Muscle layer of duodenum (tissue), 2 donors: ENCODE measurements around the gene HIVEP2.

ENCODE experiments used
- H3K27ac ChIP-seq: one replicate; pipeline ENCODE4 v1.7.0; 2013; ENCODE audit warnings: mild to moderate bottlenecking, low read length
- H3K27me3 ChIP-seq: one replicate; pipeline ENCODE4 v1.7.0; 2013; ENCODE audit warnings: low read depth, mild to moderate bottlenecking, control low read depth, low read length
- H3K36me3 ChIP-seq, 2 donors: one replicate each; pipeline ENCODE4 v1.7.0; 2013; ENCODE audit warnings: low read length in 2 of 2, control low read depth in 1 of 2, mild to moderate bottlenecking in 1 of 2; ENCODE audit not compliant: insufficient read depth in 2 of 2, control insufficient read depth in 1 of 2
- H3K4me1 ChIP-seq, 2 donors: one replicate each; pipeline ENCODE4 v1.7.0; 2013; ENCODE audit warnings: low read length in 2 of 2, mild to moderate bottlenecking in 2 of 2, control low read depth in 1 of 2, moderate library complexity in 1 of 2; ENCODE audit not compliant: insufficient read depth in 2 of 2, control insufficient read depth in 1 of 2
- H3K4me3 ChIP-seq, 2 donors: one replicate each; pipeline ENCODE4 v1.7.0; 2013; ENCODE audit warnings: low read length in 2 of 2, low read depth in 1 of 2, mild to moderate bottlenecking in 1 of 2
- H3K9me3 ChIP-seq, 2 donors: one replicate each; pipeline ENCODE4 v1.7.0; 2013; ENCODE audit warnings: low read length in 2 of 2, control low read depth in 1 of 2, mild to moderate bottlenecking in 1 of 2; ENCODE audit not compliant: control insufficient read depth in 1 of 2
- donor health status: healthy.

HIVEP2 gene

DNA sequence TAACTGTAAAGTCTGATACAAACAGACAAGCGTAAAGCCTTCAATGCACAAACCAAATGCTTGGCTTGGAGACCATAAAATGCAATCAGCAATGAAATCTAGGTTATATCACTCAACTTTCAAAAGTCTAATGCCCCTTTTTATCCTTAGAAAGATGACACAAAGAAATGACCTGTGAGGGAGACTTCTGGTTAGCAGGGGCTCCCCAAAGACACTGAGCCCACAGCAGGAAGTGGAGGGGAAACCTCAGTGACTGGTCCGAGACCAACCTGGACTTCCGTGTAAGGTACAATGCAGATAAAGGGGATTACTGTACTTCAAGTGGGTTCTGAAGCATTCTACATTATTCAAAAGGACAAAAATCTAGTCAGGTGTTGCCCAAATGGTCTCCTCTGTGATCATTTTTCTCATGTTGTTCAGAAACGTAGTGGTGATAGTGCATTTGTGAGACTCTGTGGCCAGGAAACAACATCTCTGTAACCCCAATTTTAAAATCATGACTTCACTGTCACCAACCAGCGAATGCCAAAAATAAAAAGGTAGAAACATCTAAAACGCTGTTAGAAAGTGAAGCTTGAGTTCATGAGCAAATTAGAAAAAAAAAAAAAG is 88.2 kb downstream of the HIVEP2 start:
- Histone ChIP-seq H3K27me3 (no peaks in the 10 kb centered on the region), H3K4me3 (no peak overlapping the region), H3K27ac (no peak overlapping the region)

DNA sequence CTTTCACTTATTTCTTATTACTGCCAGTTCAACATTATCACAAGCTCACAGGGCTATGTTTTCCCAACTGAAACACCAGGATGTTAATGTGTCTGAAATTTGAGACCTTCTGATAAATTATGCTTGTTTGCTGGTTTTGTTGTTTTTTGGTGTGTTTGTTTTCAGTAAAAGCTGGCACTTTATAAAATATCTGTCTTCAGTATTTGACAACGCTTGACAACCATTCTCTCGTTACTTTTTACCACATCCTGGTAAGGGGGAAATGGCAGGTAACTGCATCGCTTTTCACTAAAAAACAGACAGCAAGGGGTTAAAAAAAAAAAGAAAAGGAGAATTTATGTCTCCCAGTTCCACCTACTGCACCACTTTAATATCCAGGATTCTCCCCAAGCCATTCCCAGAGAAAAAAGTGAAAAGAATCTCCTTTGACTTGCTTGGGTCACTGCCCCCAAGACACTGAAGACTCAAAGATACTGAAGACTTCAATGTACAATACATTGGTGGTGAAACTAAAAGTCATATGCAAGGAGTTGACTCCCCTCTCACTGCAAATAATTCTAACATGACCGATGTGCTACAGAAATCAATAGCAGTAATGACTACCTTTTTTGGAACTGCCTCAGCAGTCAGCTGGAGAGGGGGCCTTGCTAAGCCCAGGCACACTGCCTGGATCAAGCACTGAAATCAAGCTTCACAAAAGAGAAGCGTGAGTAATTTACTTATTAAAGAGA is 88.9 kb downstream of the HIVEP2 start:
- no peaks in the 10 kb centered on the region for H3K27me3 ChIP-seq
- no peaks in the 10 kb centered on the region for H3K36me3 ChIP-seq
- no peaks in the 10 kb centered on the region for H3K9me3 ChIP-seq
- H3K4me3 ChIP-seq: no peak overlapping the region
- H3K27ac ChIP-seq: no peak overlapping the region
- H3K4me1 ChIP-seq: peaks cover 9 to 11% of the 10 kb centered on the region in 2 donors

More for the DNA sequence above, 88.2 kb downstream of the HIVEP2 start:
- no peaks in the 10 kb centered on the region for H3K9me3 ChIP-seq
- H3K36me3 ChIP-seq: no peaks in the 10 kb centered on the region
- H3K4me1 ChIP-seq: peaks cover 8 to 16% of the 10 kb centered on the region in 2 donors

DNA sequence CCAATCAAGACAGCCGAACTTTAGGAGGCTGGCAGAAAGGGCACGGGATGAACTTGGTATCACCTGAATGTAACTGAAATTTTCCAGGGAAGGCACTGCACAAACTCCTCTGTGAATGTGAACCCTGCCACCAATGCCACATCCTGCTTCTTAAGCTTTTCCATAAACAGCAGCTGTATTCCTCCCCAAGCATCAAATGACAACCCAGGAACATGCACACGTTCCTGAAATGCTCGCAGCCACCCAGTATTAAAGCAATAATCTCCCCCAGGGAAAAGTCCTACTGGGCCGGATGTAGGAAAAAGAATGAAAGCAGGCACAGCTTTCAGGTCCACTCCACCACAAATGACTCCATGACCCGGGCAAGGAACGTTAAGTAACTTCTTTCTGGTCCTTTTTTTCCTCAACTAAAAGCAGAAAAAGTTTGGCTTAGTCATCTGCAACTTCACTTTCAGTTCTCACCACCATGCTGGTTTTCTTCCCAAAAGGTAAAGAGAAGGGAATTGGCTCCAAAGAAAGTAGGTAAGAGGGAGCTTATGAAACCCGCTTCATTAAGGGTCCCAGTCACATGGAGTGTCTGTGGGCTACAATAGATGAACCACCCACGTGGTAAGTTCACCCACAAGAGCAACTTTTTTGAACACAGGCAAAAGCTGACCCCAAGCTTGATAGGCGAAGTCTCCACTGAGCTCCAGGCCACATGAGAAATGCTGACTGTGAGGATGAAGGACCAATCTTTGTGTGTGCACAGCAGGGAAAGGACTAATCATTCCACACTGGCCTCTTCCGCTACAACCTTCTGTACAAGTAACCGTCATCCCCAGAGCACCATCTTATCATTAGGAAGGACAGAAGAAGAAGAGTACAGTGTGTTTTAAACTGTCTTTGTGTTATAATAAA is 90.1 kb downstream of the HIVEP2 start:
- Histone ChIP-seq H3K4me3 (no peak overlapping the region), H3K4me1 (peaks cover 7 to 17% of the 10 kb centered on the region in 2 donors), H3K27ac (no peak overlapping the region), H3K36me3 (no peaks in the 10 kb centered on the region), H3K27me3 (no peaks in the 10 kb centered on the region), H3K9me3 (no peaks in the 10 kb centered on the region)

DNA sequence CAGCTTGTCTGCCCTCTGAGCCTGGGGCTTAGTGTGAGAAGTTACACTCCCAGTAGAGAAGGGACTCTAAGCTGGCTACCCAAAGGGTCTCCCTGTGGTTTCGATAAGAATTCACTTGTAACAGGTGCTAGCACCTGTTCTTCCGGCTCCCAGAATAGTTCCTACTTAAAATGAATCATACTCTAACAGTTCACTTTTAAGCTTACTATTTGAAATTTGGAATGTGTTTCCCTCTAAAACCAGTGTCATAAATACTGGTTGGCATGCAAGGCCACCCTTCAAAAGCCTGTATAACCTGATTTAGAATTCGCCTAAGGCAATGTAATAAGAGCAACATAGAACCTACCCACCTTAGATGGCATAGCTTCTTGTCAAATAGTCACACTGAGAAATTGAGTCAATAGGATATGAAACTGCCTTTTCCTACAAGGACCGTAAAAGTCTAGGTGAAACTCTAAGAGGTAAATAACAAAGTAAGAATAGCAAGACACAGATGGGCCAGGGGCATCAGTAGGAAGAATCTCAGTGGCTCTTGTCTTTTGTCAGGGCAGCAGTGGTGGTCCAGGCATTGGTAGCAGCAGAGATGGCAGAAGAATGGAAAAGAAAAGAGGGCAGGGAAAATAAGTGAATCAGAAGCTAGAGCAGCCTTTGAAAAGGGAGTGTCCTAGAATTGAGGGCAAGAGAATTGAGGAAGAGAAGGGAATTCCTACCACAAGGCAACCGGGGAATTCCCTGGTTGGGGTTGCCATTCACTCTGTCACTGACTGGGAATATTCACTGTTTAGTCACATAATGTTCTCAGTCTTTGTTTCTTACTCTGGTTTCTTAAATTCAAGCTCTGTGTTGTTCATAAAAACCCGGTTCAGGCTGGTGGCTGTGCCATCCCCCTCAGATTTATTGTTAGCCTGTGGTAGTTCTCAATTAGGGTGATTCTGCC is 91.5 kb downstream of the HIVEP2 start:
- no peaks in the 10 kb centered on the region for H3K9me3 ChIP-seq
- no peaks in the 10 kb centered on the region for H3K27me3 ChIP-seq
- H3K4me3 ChIP-seq: no peak overlapping the region
- no peaks in the 10 kb centered on the region for H3K36me3 ChIP-seq
- H3K27ac ChIP-seq: no peak overlapping the region
- peaks cover 13 to 17% of the 10 kb centered on the region in 2 donors for H3K4me1 ChIP-seq

DNA sequence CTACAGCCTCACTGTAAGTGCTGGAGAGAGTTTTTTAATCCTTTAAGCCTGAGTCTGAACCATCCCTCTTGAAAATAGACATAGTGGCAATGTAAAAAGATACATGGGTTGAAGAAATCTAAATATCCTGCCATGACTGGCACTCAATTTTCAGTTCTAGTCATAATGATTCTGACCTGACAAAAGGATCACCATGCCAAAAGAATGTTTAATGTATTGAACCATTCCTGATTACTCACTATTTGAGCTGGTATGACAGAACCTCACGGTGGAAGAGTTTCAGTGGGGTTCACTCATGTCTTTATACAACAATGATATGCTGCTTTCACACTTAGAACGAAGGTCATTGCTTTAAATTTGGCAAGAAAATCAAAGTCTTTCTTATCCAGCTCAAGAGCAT is 93.4 kb downstream of the HIVEP2 start:
- no peaks in the 10 kb centered on the region for H3K9me3 ChIP-seq
- H3K27me3 ChIP-seq: no peaks in the 10 kb centered on the region
- peaks cover 0 to 2% of the 10 kb centered on the region in 2 donors for H3K36me3 ChIP-seq
- H3K4me3 ChIP-seq: no peak overlapping the region
- H3K27ac ChIP-seq: no peak overlapping the region
- peaks cover 18 to 27% of the 10 kb centered on the region in 2 donors for H3K4me1 ChIP-seq

DNA sequence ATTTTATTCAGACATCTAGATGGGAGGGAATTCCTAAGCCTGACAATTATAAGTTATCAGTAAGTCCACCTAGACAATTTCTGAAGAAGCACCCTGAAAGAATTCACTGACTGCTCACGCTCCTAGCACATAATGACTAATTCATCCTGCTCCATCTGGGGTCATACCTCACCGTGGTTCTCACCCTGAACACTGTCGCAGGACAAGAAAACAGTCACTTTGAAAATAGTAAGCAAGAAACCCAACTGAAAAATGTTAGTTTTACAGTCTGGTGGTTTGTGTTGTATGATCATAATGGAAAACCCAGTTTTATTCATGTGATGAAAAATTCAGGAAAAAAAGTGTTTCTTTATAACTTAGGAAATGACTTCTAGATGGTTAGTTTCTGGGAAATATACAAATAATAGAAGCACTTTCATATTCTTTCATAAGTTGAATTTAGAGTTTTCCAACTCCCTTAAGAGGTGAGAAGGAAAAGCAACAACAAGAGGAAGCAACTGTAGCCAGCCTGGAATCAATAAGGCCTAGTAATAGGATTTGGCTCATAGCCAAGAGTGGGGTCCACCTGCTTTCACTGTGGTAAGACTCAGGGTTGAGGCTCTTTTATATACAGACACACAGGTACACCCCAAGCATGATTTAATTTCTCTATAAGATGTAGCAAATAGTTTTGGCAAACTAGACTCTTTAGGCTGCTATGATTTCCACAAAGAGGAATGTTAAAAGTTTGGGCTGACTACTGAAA is 94.1 kb downstream of the HIVEP2 start:
- no peak overlapping the region for H3K27ac ChIP-seq
- peaks cover 0 to 9% of the 10 kb centered on the region in 2 donors for H3K36me3 ChIP-seq
- no peaks in the 10 kb centered on the region for H3K9me3 ChIP-seq
- no peaks in the 10 kb centered on the region for H3K27me3 ChIP-seq
- H3K4me1 ChIP-seq: peaks cover 21 to 34% of the 10 kb centered on the region in 2 donors
- no peak overlapping the region for H3K4me3 ChIP-seq

DNA sequence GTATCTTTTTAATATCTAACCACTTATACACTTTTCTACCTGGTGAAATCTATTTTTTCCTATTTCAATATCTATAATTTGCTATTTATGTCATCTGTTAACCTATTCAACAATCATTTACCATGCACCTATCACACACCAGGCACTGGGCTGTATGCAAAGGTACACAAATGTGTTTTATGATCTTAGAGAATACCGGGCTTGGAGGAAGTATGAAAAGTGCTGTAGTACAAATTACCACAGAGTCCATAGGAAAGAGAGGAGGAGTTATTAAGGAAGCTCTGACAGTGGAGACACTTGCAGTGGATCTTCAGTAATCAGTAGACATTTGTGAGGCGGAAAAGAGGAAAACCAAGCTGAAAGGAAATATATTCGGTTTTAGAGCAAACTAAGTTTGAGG is 96.0 kb downstream of the HIVEP2 start:
- H3K27ac ChIP-seq: no peak overlapping the region
- no peak overlapping the region for H3K4me3 ChIP-seq
- no peaks in the 10 kb centered on the region for H3K9me3 ChIP-seq
- no peaks in the 10 kb centered on the region for H3K27me3 ChIP-seq
- H3K4me1 ChIP-seq: peaks cover 27 to 51% of the 10 kb centered on the region in 2 donors
- H3K36me3 ChIP-seq: peaks cover 0 to 10% of the 10 kb centered on the region in 2 donors

DNA sequence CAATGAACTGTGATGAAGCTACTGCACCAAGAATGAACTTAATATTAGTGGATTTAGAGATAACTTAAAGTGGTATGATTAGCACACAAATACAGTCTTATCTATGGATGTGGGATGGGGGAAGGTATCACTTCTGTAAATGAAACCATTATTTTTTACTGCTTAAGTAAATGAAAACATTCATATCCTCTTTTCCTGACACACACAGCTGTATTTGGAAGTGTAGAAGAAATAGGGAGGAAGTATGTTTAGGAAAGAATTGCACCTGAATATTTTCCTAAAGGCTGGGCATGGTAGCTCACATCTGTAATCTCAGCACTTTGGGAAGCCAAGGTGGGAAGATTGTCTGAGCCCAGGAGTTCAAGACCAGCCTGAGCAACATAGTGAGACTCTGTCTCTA is 96.8 kb downstream of the HIVEP2 start:
- no peak overlapping the region for H3K27ac ChIP-seq
- no peak overlapping the region for H3K4me3 ChIP-seq
- H3K27me3 ChIP-seq: no peaks in the 10 kb centered on the region
- peaks cover 30 to 54% of the 10 kb centered on the region in 2 donors for H3K4me1 ChIP-seq
- H3K9me3 ChIP-seq: no peaks in the 10 kb centered on the region
- peaks cover 0 to 10% of the 10 kb centered on the region in 2 donors for H3K36me3 ChIP-seq

DNA sequence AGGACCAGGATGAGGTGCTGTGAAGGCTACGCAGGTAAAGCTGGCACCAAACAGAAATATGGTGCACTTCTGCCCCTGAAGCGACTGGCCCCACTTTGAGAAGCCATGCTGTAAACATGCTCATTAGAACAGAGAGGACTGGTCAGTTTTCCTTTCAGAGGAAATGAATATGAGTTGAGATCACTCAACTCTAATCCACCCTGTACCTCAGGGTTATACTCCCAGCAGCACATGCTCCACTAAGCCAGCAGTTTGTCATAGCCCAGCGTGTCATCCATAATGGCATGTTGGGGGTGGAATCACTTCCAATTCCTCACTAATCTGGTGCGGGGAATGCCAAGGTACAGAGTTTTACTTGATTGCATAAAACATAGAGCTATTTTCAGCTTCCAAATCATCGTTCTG is 98.1 kb downstream of the HIVEP2 start:
- Histone ChIP-seq H3K27me3 (no peaks in the 10 kb centered on the region), H3K9me3 (no peaks in the 10 kb centered on the region), H3K4me3 (no peak overlapping the region), H3K4me1 (peaks cover 29 to 56% of the 10 kb centered on the region in 2 donors), H3K36me3 (peaks cover 0 to 10% of the 10 kb centered on the region in 2 donors), H3K27ac (peak overlapping the region; percentile 20)

DNA sequence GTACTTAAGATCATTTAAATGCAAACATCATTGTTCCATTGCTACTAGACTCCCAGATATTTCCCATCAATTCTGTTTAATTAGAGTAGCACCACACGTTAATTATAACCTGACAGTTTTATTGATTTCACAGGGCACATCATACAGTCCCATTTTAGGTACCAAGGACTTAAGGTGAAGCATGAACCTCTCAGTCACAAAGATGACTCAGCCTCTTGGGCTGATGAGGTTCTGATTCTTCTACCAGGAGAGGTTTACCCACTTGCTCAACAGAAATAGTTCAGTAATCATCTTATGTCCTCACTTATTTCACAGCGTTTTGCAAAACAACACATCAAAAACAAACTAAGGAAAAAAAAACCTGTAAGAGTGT is 98.5 kb downstream of the HIVEP2 start:
- H3K4me1 ChIP-seq: peaks cover 29 to 56% of the 10 kb centered on the region in 2 donors
- no peaks in the 10 kb centered on the region for H3K9me3 ChIP-seq
- no peaks in the 10 kb centered on the region for H3K27me3 ChIP-seq
- no peak overlapping the region for H3K4me3 ChIP-seq
- peak overlapping the region; percentile 82 for H3K27ac ChIP-seq
- peaks cover 0 to 10% of the 10 kb centered on the region in 2 donors for H3K36me3 ChIP-seq
